ENCODE results near the gene CFAP46. TPM values are rescaled to one million over a fixed set of nuclear protein-coding genes. Genes with fewer than 3 reads are reported as not detected.

The CFAP46 gene
- total RNA-seq (1 to 10 TPM in 1 of 7 donors, under 1 TPM in 5, not detected in 1; 0.09 to 1.1 (median 0.45) TPM), polyA plus RNA-seq (under 1 TPM in 2 of 3 donors, not detected in 1; 0.03 to 0.08 TPM)
- long read RNA-seq, donor 1: 0 reads
- long read RNA-seq, donor 2: 0 reads

DNA sequence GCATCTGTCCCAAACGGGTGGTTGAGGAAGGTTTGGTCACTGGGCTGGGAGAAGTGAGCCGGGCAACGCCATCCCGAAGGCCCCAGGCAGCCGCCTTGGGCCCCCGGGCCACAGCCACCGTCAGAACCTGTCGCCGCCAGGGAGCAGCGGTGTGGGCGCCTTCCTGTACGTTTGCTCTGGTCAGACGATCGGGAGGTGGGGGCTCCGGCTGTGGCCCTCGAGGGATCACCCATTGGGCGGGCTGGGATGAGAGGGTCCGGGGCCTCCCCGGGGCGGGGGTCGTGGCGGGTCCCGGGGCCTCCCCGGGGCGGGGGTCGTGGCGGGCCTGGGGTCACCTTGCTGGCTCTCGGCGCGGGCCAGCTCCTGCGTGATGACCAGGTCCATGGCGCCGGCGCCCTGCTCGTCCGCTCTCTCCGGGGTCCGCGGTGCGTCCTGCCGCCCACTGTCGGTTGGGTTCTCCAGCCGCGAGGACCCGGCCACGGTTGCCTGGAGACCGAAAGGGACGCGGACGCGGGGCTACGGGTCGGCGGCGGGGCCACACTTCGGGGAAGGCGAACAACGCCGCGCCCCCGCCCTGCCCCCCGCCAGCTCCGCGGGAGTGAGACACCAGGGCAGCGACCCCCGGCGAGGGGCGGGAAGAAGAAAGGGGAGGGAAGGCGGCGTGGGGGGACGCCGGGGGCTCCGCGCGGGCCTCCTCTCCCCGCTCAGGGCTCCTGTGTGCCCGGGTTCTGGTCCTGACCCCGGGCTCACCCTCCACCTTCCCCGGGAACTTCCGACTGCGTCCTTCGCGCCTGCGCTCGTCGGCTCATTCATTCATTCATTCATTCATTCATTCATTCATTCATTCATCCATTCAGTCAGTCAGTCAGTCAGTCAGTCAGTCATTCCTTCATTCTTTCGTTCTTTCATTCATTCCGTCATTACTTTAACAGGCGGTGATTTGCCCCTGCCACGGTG is at the start of gene CFAP46:
CFAP46 (minus strand) TSS at position 470 of the 957 bp plus-strand sequence; CDS start at position 384, 86 bp downstream.
- TF ChIP-seq POLR2A (IDR thresholded peaks at IDR 0.05) (no peak), POLR2AphosphoS5 (IDR thresholded peaks at IDR 0.05) (peak in 2 of 3 donors; percentile 56 to 63)
- peaks cover 0 to 89% (median 41%) of the 10 kb centered on the region in 7 donors for H3K27me3 ChIP-seq (replicated peaks in 1 of 7)
- peak; percentile 85 for DNase-seq
- no peak within 1 kb of the TSS for H3K27ac ChIP-seq
- intact Hi-C loops (cut with DNase I; ENCODE audit: low total_unique reads): no loop called here
- H3K36me3 ChIP-seq: no peaks in the 10 kb centered on the region
- H3K4me3 ChIP-seq: peak within 1 kb of the TSS; percentile 24 to 69 (median 42)
- peaks cover 8 to 32% (median 19%) of the 10 kb centered on the region in 6 donors for H3K4me1 ChIP-seq
- no peaks in the 10 kb centered on the region for H3K9me3 ChIP-seq
- 3 to 10% (median 4%) methylated on average over 29 to 90 of the region's 90 CpGs for WGBS, 5 donors

DNA sequence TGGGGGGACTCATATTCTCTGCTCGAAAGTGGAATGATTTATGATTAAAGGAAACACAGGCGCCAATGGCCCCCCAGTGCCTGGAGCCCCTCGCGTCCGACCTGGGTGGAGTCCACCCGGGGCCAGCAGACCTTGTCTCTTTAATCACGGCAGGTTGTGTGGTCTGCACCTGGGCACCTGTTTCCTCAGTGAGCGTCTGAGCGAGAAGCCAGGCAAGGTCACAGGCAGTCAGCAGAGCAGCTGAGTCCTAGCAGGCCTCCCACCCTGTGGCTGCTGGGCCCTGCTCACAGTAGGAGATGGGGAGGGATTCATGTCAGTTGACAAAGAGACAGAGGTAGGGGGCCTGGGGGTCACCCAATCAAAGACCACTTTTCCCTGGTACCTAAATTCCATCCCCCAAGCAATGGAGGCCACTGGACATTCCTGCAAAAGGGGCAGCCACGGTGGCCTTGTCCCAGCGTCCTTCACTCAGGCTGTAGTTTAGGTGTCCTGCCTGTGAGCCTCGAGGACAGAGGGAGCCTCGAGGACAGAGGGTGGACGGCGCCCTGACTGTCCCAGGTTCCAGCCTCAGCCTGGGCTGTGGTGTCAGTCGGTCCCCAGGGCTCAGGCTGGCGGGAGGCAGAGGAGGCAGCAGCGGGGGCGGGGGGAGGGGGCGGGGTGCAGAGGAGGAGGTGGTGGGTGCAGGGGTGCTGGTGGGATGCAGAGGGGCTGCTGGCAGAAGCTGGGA is 49.5 kb upstream of the CFAP46 start:
- Histone ChIP-seq H3K4me3 (no peak overlapping the region), H3K27ac (no peak overlapping the region), H3K27me3 (replicated peaks in 1 of 7) (peaks cover 0 to 44% (median 0%) of the 10 kb centered on the region in 7 donors), H3K9me3 (no peaks in the 10 kb centered on the region), H3K36me3 (no peaks in the 10 kb centered on the region), H3K4me1 (peaks cover 0 to 10% (median 0%) of the 10 kb centered on the region in 6 donors)
- 47 to 60% (median 59%) methylated on average over 13 to 20 of the region's 20 CpGs for WGBS, 5 donors
- intact Hi-C loops (cut with DNase I; ENCODE audit: low total_unique reads): no loop called here
- TF ChIP-seq POLR2A (IDR thresholded peaks at IDR 0.05): no peak
- TF ChIP-seq, protein P1, sequence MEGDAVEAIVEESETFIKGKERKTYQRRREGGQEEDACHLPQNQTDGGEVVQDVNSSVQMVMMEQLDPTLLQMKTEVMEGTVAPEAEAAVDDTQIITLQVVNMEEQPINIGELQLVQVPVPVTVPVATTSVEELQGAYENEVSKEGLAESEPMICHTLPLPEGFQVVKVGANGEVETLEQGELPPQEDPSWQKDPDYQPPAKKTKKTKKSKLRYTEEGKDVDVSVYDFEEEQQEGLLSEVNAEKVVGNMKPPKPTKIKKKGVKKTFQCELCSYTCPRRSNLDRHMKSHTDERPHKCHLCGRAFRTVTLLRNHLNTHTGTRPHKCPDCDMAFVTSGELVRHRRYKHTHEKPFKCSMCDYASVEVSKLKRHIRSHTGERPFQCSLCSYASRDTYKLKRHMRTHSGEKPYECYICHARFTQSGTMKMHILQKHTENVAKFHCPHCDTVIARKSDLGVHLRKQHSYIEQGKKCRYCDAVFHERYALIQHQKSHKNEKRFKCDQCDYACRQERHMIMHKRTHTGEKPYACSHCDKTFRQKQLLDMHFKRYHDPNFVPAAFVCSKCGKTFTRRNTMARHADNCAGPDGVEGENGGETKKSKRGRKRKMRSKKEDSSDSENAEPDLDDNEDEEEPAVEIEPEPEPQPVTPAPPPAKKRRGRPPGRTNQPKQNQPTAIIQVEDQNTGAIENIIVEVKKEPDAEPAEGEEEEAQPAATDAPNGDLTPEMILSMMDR (IDR thresholded peaks at IDR 0.05 in 8 of 11, conservative IDR thresholded peaks at IDR 0.05 in 3 of 11): no peak
- TF ChIP-seq POLR2AphosphoS5 (IDR thresholded peaks at IDR 0.05): no peak
- peak; percentile 70 for DNase-seq

DNA sequence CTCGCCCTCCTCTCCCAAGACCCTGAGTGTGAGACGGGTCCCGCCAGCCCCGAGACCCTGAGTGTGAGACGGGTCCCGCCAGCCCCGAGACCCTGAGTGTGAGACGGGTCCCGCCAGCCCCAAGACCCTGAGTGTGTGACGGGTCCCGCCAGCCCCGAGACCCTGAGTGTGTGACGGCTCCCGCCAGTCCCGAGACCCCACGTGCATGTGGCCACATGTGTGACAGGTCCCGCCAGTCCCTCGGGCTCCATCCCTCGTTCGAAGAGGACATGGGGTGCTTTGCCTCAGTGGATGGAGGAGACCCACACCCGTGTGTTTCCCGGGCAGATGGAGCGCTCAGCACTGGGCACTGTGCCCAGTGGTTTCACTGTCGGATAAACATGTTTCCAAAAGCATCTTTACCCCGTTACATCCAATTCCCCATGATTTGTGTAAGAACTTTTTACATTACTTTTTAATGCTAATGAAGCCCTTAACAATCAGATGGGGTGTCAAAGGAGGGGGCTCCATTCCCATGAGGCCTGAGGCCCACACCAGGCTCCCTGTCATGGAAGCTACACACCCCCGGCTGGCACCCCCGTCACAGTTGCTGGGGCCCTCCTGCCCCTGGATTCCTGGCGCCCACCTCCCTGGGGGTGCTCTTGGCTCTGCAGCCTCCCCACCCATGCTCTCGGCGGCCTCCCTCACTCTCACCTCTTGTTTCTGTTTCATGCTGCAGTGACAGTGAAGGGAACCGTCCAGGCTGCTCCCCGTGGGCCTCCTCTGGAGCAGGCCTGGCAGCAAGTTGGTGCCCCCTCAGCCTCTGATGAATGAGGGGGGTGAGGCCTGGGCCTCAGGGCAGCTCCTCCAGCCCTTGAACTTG is 48.5 kb upstream of the CFAP46 start:
- DNase-seq: peak; percentile 60
- Histone ChIP-seq H3K4me3 (no peak overlapping the region), H3K9me3 (no peaks in the 10 kb centered on the region), H3K4me1 (peaks cover 0 to 12% (median 0%) of the 10 kb centered on the region in 6 donors), H3K27ac (no peak overlapping the region), H3K36me3 (no peaks in the 10 kb centered on the region), H3K27me3 (replicated peaks in 1 of 7) (peaks cover 0 to 48% (median 0%) of the 10 kb centered on the region in 7 donors)
- 80 to 87% (median 86%) methylated on average over 32 of the region's 32 CpGs for WGBS, 5 donors
- intact Hi-C loops (cut with DNase I; ENCODE audit: low total_unique reads): no loop called here
- TF ChIP-seq, protein P1 (IDR thresholded peaks at IDR 0.05 in 8 of 11, conservative IDR thresholded peaks at IDR 0.05 in 3 of 11): no peak
- no peak for TF ChIP-seq POLR2AphosphoS5 (IDR thresholded peaks at IDR 0.05)
- no peak for TF ChIP-seq POLR2A (IDR thresholded peaks at IDR 0.05)

All from spleen (tissue), 13 donors.